Transverse colon (tissue), 4 donors: ENCODE measurements around the gene APH1A. TPM values are rescaled to one million over a fixed set of nuclear protein-coding genes. Genes with fewer than 3 reads are reported as not detected.

Source experiments
- DNase-seq: peaks from one replicate; pipeline ENCODE4 v3.0.0-alpha.2; 2019
- H3K27ac ChIP-seq, 4 donors: fragments of 200-600 bp; sonication (generic); 2 replicates each; pipeline ENCODE4 v1.5.1; 2016 to 2018; ENCODE audit warnings: inconsistent platforms in 4 of 4
- H3K27me3 ChIP-seq: fragments of 200-600 bp; sonication (generic); 2 replicates; pipeline ENCODE4 v1.5.1; 2017; ENCODE audit warnings: inconsistent platforms
- H3K36me3 ChIP-seq, 4 donors: fragments of 200-600 bp; sonication (generic); 2 replicates each; pipeline ENCODE4 v1.5.1; 2017 to 2019; ENCODE audit warnings: inconsistent platforms in 4 of 4
- H3K4me1 ChIP-seq, 4 donors: fragments of 200-600 bp; sonication (generic); 2 replicates each; pipeline ENCODE4 v1.5.1; 2017 to 2020; ENCODE audit warnings: inconsistent platforms in 4 of 4
- H3K4me3 ChIP-seq, 4 donors: fragments of 200-600 bp; sonication (generic); 1 replicate in 1 of 4; 2 replicates in 3 of 4; pipeline versions ENCODE4 v1.5.1 to v1.6.1; 2017 to 2019; ENCODE audit warnings: inconsistent platforms in 4 of 4
- H3K9me3 ChIP-seq, 2 donors: fragments of 200-600 bp; sonication (generic); 2 replicates each; pipeline ENCODE4 v1.5.1; 2017 to 2019; ENCODE audit warnings: inconsistent platforms in 2 of 2
- EP300 ChIP-seq: sonication (generic); formaldehyde crosslinking; IDR thresholded peaks from one replicate; pipeline ENCODE4 v1.6.1; 2017; ENCODE audit warnings: antibody characterized with exemption, low read depth
- POLR2A ChIP-seq: fragments of 450-650 bp; IDR thresholded peaks from one replicate; pipeline ENCODE4 v1.6.1; 2016; ENCODE audit warnings: antibody characterized with exemption, mild to moderate bottlenecking, moderate library complexity
- POLR2AphosphoS5 ChIP-seq, 3 donors: sonication (generic); formaldehyde crosslinking; IDR thresholded peaks; one replicate each; pipeline ENCODE4 v1.6.1; 2016; ENCODE audit warnings: antibody characterized with exemption in 3 of 3
- WGBS, 2 donors: methylation state at CpG; one replicate each; pipeline ENCODE4 v1.1.5; 2018; ENCODE audit warnings: low coverage in 1 of 2; 5-methylcytosine and 5-hydroxymethylcytosine counted together
- in situ Hi-C, 4 donors: fragments of 200-750 bp; cut with MboI; loops; one replicate each; pipeline versions ENCODE4 v1.15.0 to v1.15.1; 2017; ENCODE audit warnings: low sequenced_read_pairs in 3 of 4, low pct_ligation_motif_present in 1 of 4, low pct_unique_long_range_greater_than_20kb in 1 of 4
- intact Hi-C: fragments of 100-400 bp; cut with DNase I; formaldehyde crosslinking; loops from one replicate; pipeline ENCODE4 v1.15.1; 2023; ENCODE audit warnings: low total_unique reads
- total RNA-seq, 4 donors: library from RNA; depleted of rRNA; stranded (reverse); fragments of >200 nt; gene quantifications; one replicate each; pipeline ENCODE4 v1.1.0, GENCODE V29; 2016
- TF ChIP-seq, protein P1 (sequence below), 5 experiments: fragments of 200-600 bp in 3 of 5; fragments of 450-650 bp in 2 of 5; sonication (generic) in 3 of 5; IDR thresholded peaks; 1 replicate in 2 of 5; 2 replicates in 3 of 5; pipeline ENCODE4 v1.5.1; 2016 to 2017; ENCODE audit warnings: antibody characterized with exemption in 5 of 5, inconsistent platforms in 3 of 5, mild to moderate bottlenecking in 2 of 5, moderate library complexity in 1 of 5

The APH1A gene
- total RNA-seq, 4 donors from 2014 or later, result 86.8 to 162 (median 113) TPM

DNA sequence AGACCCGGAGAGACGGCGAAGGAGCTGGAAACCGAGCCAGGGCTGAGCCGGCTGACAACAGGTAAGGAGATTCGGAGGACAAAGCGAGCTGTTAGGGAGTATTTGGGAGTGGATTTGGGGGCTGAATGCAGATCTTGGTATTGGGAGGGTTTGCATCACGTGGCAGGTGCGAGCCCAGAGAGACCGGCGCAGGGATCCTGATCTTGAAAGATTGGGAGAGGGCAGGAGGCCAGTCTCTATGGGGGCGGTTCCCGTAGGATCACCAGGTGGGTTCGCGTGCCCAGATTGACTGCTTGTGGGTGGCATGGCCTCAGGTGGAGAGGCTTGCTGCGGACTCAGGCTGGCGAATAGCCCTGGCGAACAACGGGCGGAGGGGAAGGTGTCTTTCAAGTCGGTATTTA, 13.7 kb upstream of the APH1A start:
- TF ChIP-seq POLR2AphosphoS5 (IDR thresholded peaks at IDR 0.05) (peak in 1 of 3 donors; percentile 80), POLR2A (peak; percentile 49), EP300 (no peak)
- TF ChIP-seq, protein P1, sequence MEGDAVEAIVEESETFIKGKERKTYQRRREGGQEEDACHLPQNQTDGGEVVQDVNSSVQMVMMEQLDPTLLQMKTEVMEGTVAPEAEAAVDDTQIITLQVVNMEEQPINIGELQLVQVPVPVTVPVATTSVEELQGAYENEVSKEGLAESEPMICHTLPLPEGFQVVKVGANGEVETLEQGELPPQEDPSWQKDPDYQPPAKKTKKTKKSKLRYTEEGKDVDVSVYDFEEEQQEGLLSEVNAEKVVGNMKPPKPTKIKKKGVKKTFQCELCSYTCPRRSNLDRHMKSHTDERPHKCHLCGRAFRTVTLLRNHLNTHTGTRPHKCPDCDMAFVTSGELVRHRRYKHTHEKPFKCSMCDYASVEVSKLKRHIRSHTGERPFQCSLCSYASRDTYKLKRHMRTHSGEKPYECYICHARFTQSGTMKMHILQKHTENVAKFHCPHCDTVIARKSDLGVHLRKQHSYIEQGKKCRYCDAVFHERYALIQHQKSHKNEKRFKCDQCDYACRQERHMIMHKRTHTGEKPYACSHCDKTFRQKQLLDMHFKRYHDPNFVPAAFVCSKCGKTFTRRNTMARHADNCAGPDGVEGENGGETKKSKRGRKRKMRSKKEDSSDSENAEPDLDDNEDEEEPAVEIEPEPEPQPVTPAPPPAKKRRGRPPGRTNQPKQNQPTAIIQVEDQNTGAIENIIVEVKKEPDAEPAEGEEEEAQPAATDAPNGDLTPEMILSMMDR (IDR thresholded peaks at IDR 0.05), result no peak
- in situ Hi-C loops (no loop called here), intact Hi-C loops (no loop called here)
- Histone ChIP-seq H3K4me1 (peaks cover 15 to 41% (median 24%) of the 10 kb centered on the region in 4 donors), H3K36me3 (no peaks in the 10 kb centered on the region), H3K4me3 (peak overlapping the region; percentile 28 to 60 (median 42)), H3K9me3 (no peaks in the 10 kb centered on the region), H3K27ac (peak overlapping the region; percentile 82 to 91 (median 90)), H3K27me3 (no peaks in the 10 kb centered on the region)
- DNase-seq, result no peak
- WGBS, 2 donors, result 43 to 52% methylated on average over 6 to 21 of the region's 21 CpGs

GRCh38 chr1:150281758-150282557, 13.1 kb upstream of the APH1A start, which contains the start of gene CIART:
Gene CIART, plus strand, starts transcription at chr1:150282554. Its CDS starts 714 bp downstream, at chr1:150283268.
- Histone ChIP-seq H3K36me3 (no peaks in the 10 kb centered on the region), H3K9me3 (no peaks in the 10 kb centered on the region), H3K27ac (peak within 1 kb of the TSS; percentile 82 to 91 (median 90)), H3K27me3 (no peaks in the 10 kb centered on the region), H3K4me3 (peak within 1 kb of the TSS; percentile 28 to 60 (median 42)), H3K4me1 (peaks cover 15 to 41% (median 24%) of the 10 kb centered on the region in 4 donors)
- in situ Hi-C loops (no loop called here), intact Hi-C loops (no loop called here)
- peak; percentile 82 for DNase-seq
- 0 to 6% methylated on average over 11 to 46 of the region's 46 CpGs for WGBS, 2 donors
- TF ChIP-seq POLR2AphosphoS5 (IDR thresholded peaks at IDR 0.05), result peak; percentile 29 to 74 (median 72)
- TF ChIP-seq, protein P1 (IDR thresholded peaks at IDR 0.05), result no peak
- TF ChIP-seq POLR2A, result peak; percentile 68
- TF ChIP-seq EP300, result peak; percentile 84

DNA sequence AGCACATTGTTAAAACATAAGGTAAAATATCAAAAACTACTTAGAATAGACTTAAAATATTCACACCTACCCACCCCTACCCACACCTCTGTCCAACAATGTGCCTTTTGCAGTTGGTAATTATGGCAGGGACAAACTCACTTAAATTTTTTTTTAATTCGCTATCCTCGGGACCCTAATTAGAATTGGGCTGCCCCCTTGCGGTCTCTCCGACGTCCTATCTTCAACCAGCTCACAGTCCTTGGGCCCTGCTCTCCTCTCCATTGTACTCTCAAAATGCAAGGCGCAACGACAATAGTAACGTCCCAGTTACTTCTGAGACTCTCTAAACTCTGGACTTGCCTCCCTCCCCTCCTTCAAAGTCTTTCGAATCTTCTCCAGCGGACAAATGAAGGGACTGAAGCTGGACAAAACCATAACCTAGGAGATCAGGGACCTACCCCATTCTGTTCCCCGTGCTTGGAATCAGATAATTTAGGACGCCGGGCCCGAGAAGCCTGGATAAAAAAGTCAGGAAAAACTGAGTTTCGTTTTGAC, 12.5 kb upstream of the APH1A start:
- intact Hi-C loops, result no loop called here
- peak; percentile 78 for DNase-seq
- in situ Hi-C loops, result no loop called here
- Histone ChIP-seq H3K27ac (peak overlapping the region; percentile 82 to 91 (median 90)), H3K27me3 (no peaks in the 10 kb centered on the region), H3K36me3 (no peaks in the 10 kb centered on the region), H3K4me3 (peak overlapping the region; percentile 22 to 60 (median 30)), H3K9me3 (no peaks in the 10 kb centered on the region), H3K4me1 (peaks cover 15 to 41% (median 24%) of the 10 kb centered on the region in 4 donors)
- TF ChIP-seq POLR2AphosphoS5 (IDR thresholded peaks at IDR 0.05) (no peak), EP300 (no peak)
- TF ChIP-seq, protein P1 (IDR thresholded peaks at IDR 0.05), result peak; percentile 71 to 86 (median 73)
- WGBS, 2 donors, result 2 to 9% methylated on average over 11 to 15 of the region's 15 CpGs

GRCh38 chr1:150280138-150280707, 11.4 kb upstream of the APH1A start:
- peak overlapping the region; percentile 82 to 91 (median 90) for H3K27ac ChIP-seq
- intact Hi-C loops, result no loop called here

More at GRCh38 chr1:150280138-150280707, 11.4 kb upstream of the APH1A start:
- Histone ChIP-seq H3K4me3 (no peak overlapping the region), H3K4me1 (peaks cover 15 to 41% (median 24%) of the 10 kb centered on the region in 4 donors), H3K9me3 (no peaks in the 10 kb centered on the region), H3K36me3 (no peaks in the 10 kb centered on the region), H3K27me3 (no peaks in the 10 kb centered on the region)
- in situ Hi-C loops, result no loop called here
- 55 to 68% methylated on average over 3 to 6 of the region's 6 CpGs for WGBS, 2 donors
- TF ChIP-seq POLR2AphosphoS5 (IDR thresholded peaks at IDR 0.05), result peak in 1 of 3 donors; percentile 17
- TF ChIP-seq EP300, result no peak
- TF ChIP-seq, protein P1 (IDR thresholded peaks at IDR 0.05), result peak in 2 of 5 experiments; percentile 20 to 29
- peak; percentile 25 for TF ChIP-seq POLR2A
- DNase-seq, result peak; percentile 77
